Activated T-helper 2 cell treated with anti-CD3 and anti-CD28 coated beads, Interferon-gamma antibody, Interleukin-2, Interleukin-4, amounts not matched to agents 10 μg/mL and 5 μg/mL and 100 μg/mL, durations not matched to agents 14 hours and 24 hours and 36 hours (primary cell): Measurements from ENCODE around the gene KCNA5. TPM values are rescaled to one million over a fixed set of nuclear protein-coding genes. Genes with fewer than 3 reads are reported as not detected.

ENCODE experiments used
- DNase-seq: peaks from one replicate; pipeline ENCODE4 v3.0.0; 2021; ENCODE audit warnings: low spot score
- H3K27ac Mint-ChIP-seq: one replicate; pipeline ENCODE4 v1.8.0; 2021; ENCODE audit warnings: mixed read lengths
- H3K27me3 Mint-ChIP-seq: one replicate; pipeline ENCODE4 v1.8.0; 2021; ENCODE audit warnings: low read depth, mixed read lengths
- H3K36me3 Mint-ChIP-seq: one replicate; pipeline ENCODE4 v1.8.0; 2021; ENCODE audit warnings: low read depth, mixed read lengths
- H3K4me1 Mint-ChIP-seq: one replicate; pipeline ENCODE4 v1.8.0; 2021; ENCODE audit warnings: low read depth, mixed read lengths
- H3K4me3 Mint-ChIP-seq: one replicate; pipeline ENCODE4 v1.8.0; 2021; ENCODE audit warnings: low read depth, mild to moderate bottlenecking, moderate library complexity, mixed read lengths
- H3K9me3 Mint-ChIP-seq: one replicate; pipeline ENCODE4 v1.8.0; 2021; ENCODE audit warnings: mixed read lengths
- intact Hi-C: fragments of 100-400 bp; cut with micrococcal nuclease; formaldehyde crosslinking; loops from one replicate; pipeline ENCODE4 v1.15.1; 2023
- total RNA-seq: library from RNA; stranded (reverse); gene quantifications from 2 replicates; pipeline ENCODE4 v1.2.3, GENCODE V29; 2022

KCNA5 gene
- total RNA-seq: not detected in 2 replicates

DNA sequence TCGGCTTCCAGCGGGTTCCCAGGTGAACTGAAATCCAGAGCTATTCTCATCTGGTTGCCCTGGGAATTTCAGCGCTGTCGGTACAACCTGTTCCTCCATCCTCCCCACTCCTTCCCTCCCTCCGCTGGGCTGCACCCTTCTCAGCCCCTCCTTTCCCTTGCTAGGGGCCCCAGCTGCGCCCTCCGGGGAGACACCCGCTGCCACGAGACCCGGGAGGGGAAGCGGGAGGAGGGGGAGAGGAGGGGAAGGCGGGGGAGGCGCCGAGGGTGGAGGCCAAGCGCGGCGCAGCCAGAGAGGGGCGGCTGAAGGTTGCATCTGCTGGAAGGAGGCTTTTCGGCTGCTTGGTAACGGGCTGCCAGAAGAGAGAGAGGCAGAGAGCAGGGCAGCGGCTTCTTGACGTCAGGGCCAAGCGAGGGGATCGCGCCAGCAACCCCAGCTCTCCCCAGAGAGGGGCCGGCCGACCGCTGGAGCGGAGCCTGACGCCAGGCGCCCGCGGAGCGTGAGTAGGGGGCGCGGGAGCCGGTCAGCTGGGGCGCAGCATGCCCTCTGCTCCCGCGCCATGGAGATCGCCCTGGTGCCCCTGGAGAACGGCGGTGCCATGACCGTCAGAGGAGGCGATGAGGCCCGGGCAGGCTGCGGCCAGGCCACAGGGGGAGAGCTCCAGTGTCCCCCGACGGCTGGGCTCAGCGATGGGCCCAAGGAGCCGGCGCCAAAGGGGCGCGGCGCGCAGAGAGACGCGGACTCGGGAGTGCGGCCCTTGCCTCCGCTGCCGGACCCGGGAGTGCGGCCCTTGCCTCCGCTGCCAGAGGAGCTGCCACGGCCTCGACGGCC, at the start of gene KCNA5:
KCNA5 (plus strand) TSS at position 291 of the 831 bp plus-strand sequence; CDS start at position 560, 269 bp downstream.
- H3K4me1 Mint-ChIP-seq: no peaks in the 10 kb centered on the region
- no peak for DNase-seq
- H3K36me3 Mint-ChIP-seq: no peaks in the 10 kb centered on the region
- H3K27ac Mint-ChIP-seq: no peak within 1 kb of the TSS
- no peaks in the 10 kb centered on the region for H3K9me3 Mint-ChIP-seq
- intact Hi-C loops: no loop called here
- no peak within 1 kb of the TSS for H3K4me3 Mint-ChIP-seq
- H3K27me3 Mint-ChIP-seq: peaks cover 50% of the 10 kb centered on the region

DNA sequence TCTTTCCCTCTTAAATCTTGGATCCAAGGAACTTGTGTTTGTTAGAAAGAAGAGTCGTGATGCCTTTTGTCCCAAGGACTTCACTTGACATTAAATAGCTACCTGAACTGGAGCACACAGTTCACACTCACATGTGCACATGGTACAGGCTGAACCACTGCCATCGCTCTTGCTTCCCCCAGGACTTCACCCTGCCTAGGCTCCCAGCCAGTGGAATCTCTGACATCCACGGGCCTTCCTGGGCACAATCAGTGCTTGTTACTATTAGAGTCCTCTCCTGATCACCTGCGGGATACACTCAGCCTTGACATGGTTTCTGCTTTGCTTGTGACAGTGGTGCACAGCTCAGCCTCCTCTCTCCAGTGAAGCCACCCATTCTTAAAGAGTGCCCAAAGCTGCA, 49.1 kb upstream of the KCNA5 start:
- Mint-ChIP-seq H3K27ac (no peak overlapping the region), H3K4me3 (no peak overlapping the region), H3K36me3 (no peaks in the 10 kb centered on the region), H3K4me1 (no peaks in the 10 kb centered on the region), H3K9me3 (no peaks in the 10 kb centered on the region), H3K27me3 (peaks cover 13% of the 10 kb centered on the region)
- DNase-seq: no peak
- intact Hi-C loops: no loop called here

DNA sequence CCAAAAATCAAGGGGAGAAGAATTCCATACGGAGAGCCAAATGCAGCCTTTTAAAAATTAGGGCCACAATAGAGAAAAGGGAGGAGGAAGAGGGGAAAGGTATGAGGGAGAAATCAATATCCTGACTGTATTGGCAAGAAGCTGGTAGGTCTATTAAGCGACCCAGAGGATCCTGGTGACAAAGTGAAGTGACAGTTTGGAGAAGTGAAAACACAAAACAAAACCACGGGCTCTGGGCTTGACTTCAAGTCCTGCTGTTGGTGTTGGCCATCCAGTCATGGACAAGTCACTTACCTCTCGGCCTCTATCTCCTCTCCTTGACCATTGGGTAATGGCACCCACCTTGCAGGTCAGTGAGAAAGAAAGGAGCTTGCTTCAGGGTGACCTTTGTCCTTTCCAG, 47.0 kb upstream of the KCNA5 start:
- Mint-ChIP-seq H3K27me3 (peaks cover 8% of the 10 kb centered on the region), H3K36me3 (no peaks in the 10 kb centered on the region), H3K4me3 (no peak overlapping the region), H3K9me3 (no peaks in the 10 kb centered on the region), H3K27ac (no peak overlapping the region), H3K4me1 (no peaks in the 10 kb centered on the region)
- intact Hi-C loops: no loop called here
- DNase-seq: no peak

DNA sequence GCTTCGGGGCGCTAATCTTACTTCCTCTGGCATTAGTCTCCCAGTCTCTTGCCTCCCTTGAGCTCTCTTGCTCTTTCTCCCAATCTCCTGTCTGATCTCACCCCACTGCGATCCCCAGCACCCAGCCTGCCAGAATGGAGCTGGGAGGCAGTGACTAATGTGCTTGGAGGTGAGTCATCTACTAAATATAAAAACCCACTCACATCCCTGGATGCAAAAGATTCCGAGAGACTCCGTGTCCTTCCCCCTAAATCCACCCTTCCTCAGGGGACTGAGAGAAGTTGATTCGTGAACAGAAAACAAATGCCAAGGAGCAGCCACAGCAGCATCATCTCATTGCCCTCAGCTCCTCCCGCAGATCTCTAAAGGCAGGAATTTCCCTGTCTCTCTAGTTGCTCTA, 45.7 kb upstream of the KCNA5 start:
- Mint-ChIP-seq H3K4me1 (no peaks in the 10 kb centered on the region), H3K27me3 (peaks cover 5% of the 10 kb centered on the region), H3K27ac (no peak overlapping the region), H3K9me3 (no peaks in the 10 kb centered on the region), H3K4me3 (no peak overlapping the region), H3K36me3 (no peaks in the 10 kb centered on the region)
- no peak for DNase-seq
- intact Hi-C loops: no loop called here

DNA sequence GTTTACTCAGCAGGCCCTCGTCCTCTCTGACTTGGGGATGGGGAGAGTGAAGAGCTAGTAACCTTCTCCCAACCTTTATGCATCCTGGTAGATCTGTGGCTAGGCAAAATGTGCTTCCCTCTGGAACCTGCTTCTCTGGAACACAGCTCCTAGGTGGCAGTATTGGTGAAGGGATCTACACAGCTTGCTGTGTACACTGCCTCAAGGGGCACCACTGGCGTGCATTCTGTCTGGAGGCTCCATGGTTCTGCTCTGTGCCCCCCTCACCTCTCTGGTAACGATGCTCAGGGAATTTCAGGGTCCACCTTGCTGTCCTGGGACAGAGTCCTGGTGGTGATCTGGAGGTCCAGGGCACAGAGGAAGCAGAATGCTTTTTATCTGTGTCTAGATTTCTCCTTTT, 43.5 kb upstream of the KCNA5 start:
- H3K27ac Mint-ChIP-seq: no peak overlapping the region
- H3K36me3 Mint-ChIP-seq: no peaks in the 10 kb centered on the region
- intact Hi-C loops: no loop called here
- peaks cover 7% of the 10 kb centered on the region for H3K27me3 Mint-ChIP-seq
- H3K9me3 Mint-ChIP-seq: no peaks in the 10 kb centered on the region
- no peak overlapping the region for H3K4me3 Mint-ChIP-seq
- no peak for DNase-seq
- H3K4me1 Mint-ChIP-seq: no peaks in the 10 kb centered on the region

DNA sequence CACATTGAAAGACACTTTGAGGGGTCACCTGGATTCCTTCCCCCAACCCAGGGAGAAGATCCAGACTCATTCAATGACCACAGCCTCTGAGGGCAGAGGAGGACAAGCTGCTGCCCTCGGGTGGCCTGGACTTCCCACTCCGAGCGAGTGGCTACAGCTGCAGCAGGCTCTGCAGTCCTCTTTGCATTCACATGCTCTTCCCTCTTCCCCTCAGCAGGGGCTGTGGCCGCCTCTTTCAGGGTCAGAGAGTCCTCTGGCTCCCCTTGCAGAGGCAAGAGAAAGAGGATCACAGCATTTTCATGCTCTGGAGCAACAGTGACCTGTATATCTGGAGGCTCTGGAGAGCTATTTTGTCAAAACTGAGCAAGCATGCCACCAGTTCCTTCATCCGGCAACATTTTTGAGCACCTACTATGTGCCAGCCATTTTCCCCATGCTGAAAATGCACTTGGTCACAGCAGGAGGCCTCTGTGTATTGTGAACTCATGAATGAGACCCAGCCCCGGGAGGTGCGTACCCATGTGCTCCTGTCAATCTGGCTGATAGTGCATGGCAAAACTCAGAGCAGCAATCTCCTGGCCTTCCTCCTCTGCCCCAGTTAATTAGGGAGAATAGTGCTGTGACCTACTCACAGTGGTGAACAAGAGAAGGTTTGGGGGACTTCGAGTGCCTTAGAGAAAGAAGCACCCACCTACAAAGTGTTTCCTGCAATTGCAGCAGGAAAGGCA, 42.9 kb upstream of the KCNA5 start:
- Mint-ChIP-seq H3K4me3 (no peak overlapping the region), H3K27ac (no peak overlapping the region), H3K27me3 (peaks cover 8% of the 10 kb centered on the region), H3K36me3 (no peaks in the 10 kb centered on the region), H3K4me1 (no peaks in the 10 kb centered on the region), H3K9me3 (no peaks in the 10 kb centered on the region)
- intact Hi-C loops: no loop called here
- DNase-seq: no peak

DNA sequence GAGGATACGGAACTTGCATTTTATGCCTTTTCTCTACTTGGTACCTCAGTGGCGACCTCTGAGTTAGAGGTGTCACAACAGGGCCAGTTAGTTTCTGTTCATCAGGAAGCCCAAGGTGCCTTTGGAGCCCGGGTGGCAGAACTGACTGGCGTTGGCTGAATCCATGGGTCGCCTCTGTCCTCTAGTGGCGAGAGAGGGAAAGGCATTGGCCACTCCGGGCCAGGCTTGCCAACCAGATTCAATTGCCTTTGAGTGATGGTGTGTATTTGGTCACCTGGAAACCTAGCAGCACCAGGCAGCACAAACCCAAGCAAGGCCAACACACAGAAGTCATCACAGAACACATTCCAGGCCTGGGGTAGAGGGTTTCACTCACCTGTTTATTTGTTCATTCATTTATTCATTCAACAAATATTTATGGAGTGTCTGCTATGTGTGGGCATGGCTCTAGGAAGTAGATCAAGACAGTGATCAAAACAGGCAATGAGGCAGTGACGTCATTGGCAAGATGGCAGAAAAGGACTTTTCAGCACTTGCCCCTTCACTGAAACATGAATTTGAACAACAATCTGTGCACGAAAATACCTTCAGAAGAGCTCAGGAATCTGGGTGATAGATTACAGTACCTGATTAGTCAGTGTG, 40.5 kb upstream of the KCNA5 start:
- Mint-ChIP-seq H3K4me3 (no peak overlapping the region), H3K36me3 (no peaks in the 10 kb centered on the region), H3K27me3 (peaks cover 8% of the 10 kb centered on the region), H3K9me3 (no peaks in the 10 kb centered on the region), H3K27ac (no peak overlapping the region), H3K4me1 (no peaks in the 10 kb centered on the region)
- intact Hi-C loops: loop anchor here (1.0 kb wide), 1 partner anchor 146 kb away; no protein-coding TSS in a partner anchor
- DNase-seq: peak; percentile 44

DNA sequence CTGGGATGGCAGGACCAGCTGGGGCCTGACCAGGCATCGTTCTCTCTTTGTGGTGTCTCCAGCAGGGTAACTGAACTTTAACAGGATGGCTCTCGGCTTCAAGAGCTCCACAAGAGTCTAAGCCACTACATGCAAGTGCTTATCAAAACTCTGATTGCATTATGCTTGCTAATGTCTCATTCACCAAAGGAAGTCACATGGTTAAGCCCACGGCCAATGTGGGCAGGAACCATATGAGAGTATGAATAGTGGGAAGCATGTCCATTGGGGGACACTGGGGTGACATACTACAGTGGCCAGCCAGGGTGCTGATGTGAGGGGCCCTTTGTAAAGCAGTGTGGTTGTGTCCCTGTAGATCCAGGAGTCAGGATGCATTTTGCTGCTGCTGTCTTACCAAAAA, 35.0 kb upstream of the KCNA5 start:
- intact Hi-C loops: no loop called here
- no peak overlapping the region for H3K4me3 Mint-ChIP-seq
- no peaks in the 10 kb centered on the region for H3K9me3 Mint-ChIP-seq

DNA sequence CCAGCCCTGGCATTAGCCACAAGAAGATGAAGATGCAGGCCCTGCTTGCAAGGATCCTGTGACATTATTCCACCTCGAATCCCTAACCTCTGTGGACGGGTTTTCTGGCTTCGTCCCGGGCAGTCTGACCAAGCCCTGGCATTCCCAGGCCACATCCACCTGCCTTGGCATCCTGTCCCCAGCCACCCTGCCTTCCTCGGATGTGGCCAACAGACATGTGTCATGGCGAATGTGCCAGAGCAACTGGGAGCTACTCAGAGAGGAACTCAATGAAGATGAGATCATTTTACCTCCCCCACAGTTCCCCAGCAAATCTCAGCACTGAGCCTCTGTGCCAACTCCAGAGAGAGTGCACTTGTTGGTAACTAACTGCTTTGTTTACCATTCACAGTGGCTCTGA, 33.5 kb upstream of the KCNA5 start:
- no peaks in the 10 kb centered on the region for H3K4me1 Mint-ChIP-seq
- no peak overlapping the region for H3K4me3 Mint-ChIP-seq
- intact Hi-C loops: no loop called here
- H3K9me3 Mint-ChIP-seq: no peaks in the 10 kb centered on the region
- peaks cover 13% of the 10 kb centered on the region for H3K27me3 Mint-ChIP-seq
- no peak for DNase-seq
- H3K36me3 Mint-ChIP-seq: no peaks in the 10 kb centered on the region
- H3K27ac Mint-ChIP-seq: no peak overlapping the region

More for the DNA sequence above, 35.0 kb upstream of the KCNA5 start:
- H3K36me3 Mint-ChIP-seq: no peaks in the 10 kb centered on the region
- no peak overlapping the region for H3K27ac Mint-ChIP-seq
- H3K4me1 Mint-ChIP-seq: no peaks in the 10 kb centered on the region
- no peak for DNase-seq
- peaks cover 11% of the 10 kb centered on the region for H3K27me3 Mint-ChIP-seq

DNA sequence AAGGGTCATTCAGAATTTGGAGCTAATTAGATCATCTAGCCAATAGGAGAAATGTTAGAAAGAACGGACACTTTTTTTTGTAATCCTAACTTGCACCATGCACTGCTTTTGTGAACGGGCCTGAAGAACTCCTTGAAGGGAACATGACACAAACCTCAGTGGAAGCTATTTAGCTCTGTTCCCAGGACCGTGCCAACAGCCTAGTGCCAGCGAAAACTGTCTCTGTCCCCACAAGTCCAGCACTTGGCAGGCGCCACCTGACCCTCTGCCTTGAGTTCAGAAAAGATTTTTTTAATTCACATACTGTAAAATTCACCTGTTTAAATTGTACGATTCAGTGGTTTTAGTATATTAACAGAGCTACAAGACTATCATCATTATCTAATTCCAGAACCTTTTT, 31.3 kb upstream of the KCNA5 start:
- H3K27me3 Mint-ChIP-seq: peaks cover 10% of the 10 kb centered on the region
- no peaks in the 10 kb centered on the region for H3K36me3 Mint-ChIP-seq
- H3K27ac Mint-ChIP-seq: no peak overlapping the region
- no peak for DNase-seq
- H3K4me1 Mint-ChIP-seq: no peaks in the 10 kb centered on the region
- H3K4me3 Mint-ChIP-seq: no peak overlapping the region
- intact Hi-C loops: no loop called here
- no peaks in the 10 kb centered on the region for H3K9me3 Mint-ChIP-seq

DNA sequence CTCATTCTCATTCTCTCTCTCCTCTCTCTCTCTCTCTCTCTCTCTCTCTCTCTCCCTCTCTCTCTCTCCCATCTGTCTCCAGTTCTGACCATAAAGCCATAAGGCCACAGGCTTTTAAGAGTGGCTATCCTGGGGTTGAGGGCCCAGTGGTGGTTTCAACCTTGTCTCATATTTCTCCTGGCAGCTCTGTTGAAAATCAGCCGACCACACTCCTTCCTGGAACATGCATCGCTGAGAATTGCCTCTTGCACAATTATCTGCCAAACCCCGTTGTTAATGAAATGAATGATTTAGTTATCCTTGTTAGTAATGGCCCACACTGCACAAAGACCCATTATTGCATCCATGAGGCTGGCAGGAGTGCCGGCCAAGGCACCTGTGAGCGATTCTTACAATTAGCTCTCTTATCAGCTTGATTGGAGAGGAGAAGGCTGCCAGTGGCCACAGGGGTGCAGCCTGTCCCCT, 30.4 kb upstream of the KCNA5 start:
- intact Hi-C loops: no loop called here
- no peak for DNase-seq
- Mint-ChIP-seq H3K27ac (no peak overlapping the region), H3K4me3 (no peak overlapping the region), H3K27me3 (peaks cover 10% of the 10 kb centered on the region), H3K4me1 (no peaks in the 10 kb centered on the region), H3K9me3 (no peaks in the 10 kb centered on the region), H3K36me3 (no peaks in the 10 kb centered on the region)

DNA sequence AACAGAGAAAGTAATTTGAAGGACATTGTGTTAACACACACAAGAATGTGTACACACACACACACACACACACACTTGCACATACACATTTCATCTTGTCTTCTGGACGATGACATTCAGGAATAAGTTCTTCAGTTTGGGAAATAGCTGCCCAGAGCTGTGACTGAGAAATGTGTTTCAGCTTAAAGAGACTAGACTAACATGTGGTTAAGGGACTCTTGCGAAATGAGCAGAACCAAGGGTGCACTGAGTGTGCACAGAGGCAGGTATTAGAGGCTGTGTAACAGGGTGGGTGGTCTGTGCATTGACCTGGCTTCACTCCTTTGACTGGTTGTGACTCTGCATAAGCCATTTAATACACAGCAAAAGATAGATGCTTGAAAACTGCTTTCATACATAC, 29.4 kb upstream of the KCNA5 start:
- H3K9me3 Mint-ChIP-seq: no peaks in the 10 kb centered on the region
- H3K27ac Mint-ChIP-seq: no peak overlapping the region
- H3K27me3 Mint-ChIP-seq: peaks cover 6% of the 10 kb centered on the region
- no peaks in the 10 kb centered on the region for H3K36me3 Mint-ChIP-seq
- no peak overlapping the region for H3K4me3 Mint-ChIP-seq
- DNase-seq: no peak
- H3K4me1 Mint-ChIP-seq: no peaks in the 10 kb centered on the region
- intact Hi-C loops: no loop called here
